Measurements from ENCODE around the gene BMAL1. TPM values are rescaled to one million over a fixed set of nuclear protein-coding genes. Genes with fewer than 3 reads are reported as not detected.
A peak's percentile ranks its signal among the peaks of the same experiment; 100 is the strongest.

Gene BMAL1
- total RNA-seq, 1 experiment from 2014 or later = 10.9 TPM

DNA sequence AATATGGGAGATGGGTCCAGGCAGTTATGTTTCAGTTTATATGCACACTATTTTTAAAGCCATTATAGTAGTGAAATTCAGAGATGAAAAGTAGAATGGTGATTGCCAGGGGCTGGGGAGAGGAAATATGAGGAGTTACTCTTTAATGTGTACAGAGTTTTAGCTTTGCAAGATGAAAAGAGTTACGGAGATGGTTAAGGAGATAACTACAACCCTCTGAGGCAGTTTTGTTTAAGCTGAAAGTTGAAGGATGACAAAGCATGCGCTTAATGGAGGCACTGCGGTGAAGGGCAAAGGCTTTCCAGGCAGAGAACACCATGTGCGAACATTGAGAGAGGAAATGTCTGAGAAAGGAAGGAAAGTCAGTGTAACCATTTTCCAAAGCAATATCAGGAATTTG is 18.2 kb upstream of the BMAL1 start:
- H3K9me3 ChIP-seq (ENCODE audit: low read length) = no peaks in the 10 kb centered on the region
- no peaks in the 10 kb centered on the region for H4K20me1 ChIP-seq (ENCODE audit: low read length)
- H3K27me3 ChIP-seq (ENCODE audit: low read length) = no peaks in the 10 kb centered on the region
- no peak overlapping the region for H2AFZ ChIP-seq (ENCODE audit: low read length)
- no peaks in the 10 kb centered on the region for H3F3A ChIP-seq (ENCODE audit: low read length, unreplicated experiment)
- ATAC-seq (no peak), DNase-seq (no peak)
- H3K4me2 ChIP-seq (ENCODE audit: low read length) = no peak overlapping the region
- POLR2A ChIA-PET (ENCODE audit: unreplicated experiment) = no interaction called here
- no peaks in the 10 kb centered on the region for H3K79me2 ChIP-seq (ENCODE audit: low read length)
- peaks cover 27% of the 10 kb centered on the region for H3K4me1 ChIP-seq (ENCODE audit: insufficient read depth, low read length)
- BruUV-seq (replicated peaks) = no TSS peak
- no peak overlapping the region for H3K4me3 ChIP-seq (ENCODE audit: low read length)
- H3K27ac ChIP-seq (ENCODE audit: low read length) = no peak overlapping the region
- CTCF ChIA-PET = no interaction called here
- H3K9me2 ChIP-seq (replicated peaks; ENCODE audit: low read length) = no peaks in the 10 kb centered on the region
- H3K9ac ChIP-seq (ENCODE audit: low read length) = no peak overlapping the region
- TF ChIP-seq EZH2 (IDR thresholded peaks at IDR 0.05; ENCODE audit: low read length, unreplicated experiment) (no peak), EZH2phosphoT487 (IDR thresholded peaks at IDR 0.05; ENCODE audit: borderline replicate concordance, low read length) (no peak)
- TF ChIP-seq, protein P1, sequence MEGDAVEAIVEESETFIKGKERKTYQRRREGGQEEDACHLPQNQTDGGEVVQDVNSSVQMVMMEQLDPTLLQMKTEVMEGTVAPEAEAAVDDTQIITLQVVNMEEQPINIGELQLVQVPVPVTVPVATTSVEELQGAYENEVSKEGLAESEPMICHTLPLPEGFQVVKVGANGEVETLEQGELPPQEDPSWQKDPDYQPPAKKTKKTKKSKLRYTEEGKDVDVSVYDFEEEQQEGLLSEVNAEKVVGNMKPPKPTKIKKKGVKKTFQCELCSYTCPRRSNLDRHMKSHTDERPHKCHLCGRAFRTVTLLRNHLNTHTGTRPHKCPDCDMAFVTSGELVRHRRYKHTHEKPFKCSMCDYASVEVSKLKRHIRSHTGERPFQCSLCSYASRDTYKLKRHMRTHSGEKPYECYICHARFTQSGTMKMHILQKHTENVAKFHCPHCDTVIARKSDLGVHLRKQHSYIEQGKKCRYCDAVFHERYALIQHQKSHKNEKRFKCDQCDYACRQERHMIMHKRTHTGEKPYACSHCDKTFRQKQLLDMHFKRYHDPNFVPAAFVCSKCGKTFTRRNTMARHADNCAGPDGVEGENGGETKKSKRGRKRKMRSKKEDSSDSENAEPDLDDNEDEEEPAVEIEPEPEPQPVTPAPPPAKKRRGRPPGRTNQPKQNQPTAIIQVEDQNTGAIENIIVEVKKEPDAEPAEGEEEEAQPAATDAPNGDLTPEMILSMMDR (conservative IDR thresholded peaks at IDR 0.05; ENCODE audit: low read depth, low read length) = no peak
- intact Hi-C loops (cut with micrococcal nuclease) = no loop called here
- no peaks in the 10 kb centered on the region for H3K36me3 ChIP-seq (ENCODE audit: low read depth, low read length)

DNA sequence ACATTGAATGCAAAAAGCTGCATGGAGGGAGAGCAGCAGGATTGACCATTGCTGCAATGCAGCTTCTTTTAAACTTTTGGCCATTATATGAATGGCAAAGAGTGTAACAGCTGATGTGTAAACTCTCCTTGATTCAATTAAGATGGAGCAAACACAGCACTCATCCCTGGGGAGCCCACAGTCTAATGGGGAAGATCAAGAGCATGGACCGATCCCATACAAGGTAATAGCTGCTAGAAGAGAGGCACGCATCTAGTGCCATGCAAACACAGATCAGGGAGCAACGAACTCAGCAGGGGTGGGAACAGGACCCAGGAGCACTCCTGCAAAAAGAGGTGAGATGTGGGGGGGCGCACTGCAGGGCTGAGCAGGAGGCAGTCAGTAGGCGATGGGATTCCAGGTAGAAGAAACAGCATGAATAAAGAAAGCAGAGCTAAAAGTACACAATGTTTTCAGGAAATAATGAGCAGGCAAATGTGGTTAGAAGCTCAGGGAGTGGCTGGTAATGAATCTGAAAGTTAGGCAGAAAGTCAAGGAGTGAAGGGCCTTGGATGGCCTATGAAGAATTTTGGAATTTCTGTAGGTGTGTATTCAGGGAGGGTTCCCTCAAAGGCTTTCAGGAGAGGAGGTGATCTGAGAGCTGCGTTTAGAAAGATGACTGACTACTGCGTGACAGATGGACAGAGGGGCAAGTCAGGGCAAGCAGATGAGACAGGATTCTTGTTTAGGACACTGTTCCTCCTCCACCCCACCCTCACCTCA is 17.2 kb upstream of the BMAL1 start:
- no peak overlapping the region for H2AFZ ChIP-seq (ENCODE audit: low read length)
- no peak overlapping the region for H3K4me3 ChIP-seq (ENCODE audit: low read length)
- no TSS peak for BruUV-seq (replicated peaks)
- intact Hi-C loops (cut with micrococcal nuclease) = loop anchor here (2.0 kb wide), 1 partner anchor 78 kb away; no protein-coding TSS in a partner anchor
- no peak for TF ChIP-seq EZH2phosphoT487 (IDR thresholded peaks at IDR 0.05; ENCODE audit: borderline replicate concordance, low read length)
- TF ChIP-seq EZH2 (IDR thresholded peaks at IDR 0.05; ENCODE audit: low read length, unreplicated experiment) = no peak
- H3K27me3 ChIP-seq (ENCODE audit: low read length) = no peaks in the 10 kb centered on the region
- no peaks in the 10 kb centered on the region for H3K79me2 ChIP-seq (ENCODE audit: low read length)
- H3F3A ChIP-seq (ENCODE audit: low read length, unreplicated experiment) = no peaks in the 10 kb centered on the region
- H3K27ac ChIP-seq (ENCODE audit: low read length) = peak overlapping the region; percentile 85
- H3K9me3 ChIP-seq (ENCODE audit: low read length) = no peaks in the 10 kb centered on the region
- no peak overlapping the region for H3K9ac ChIP-seq (ENCODE audit: low read length)
- ATAC-seq (peak; percentile 48), DNase-seq (peak; percentile 43)
- no peaks in the 10 kb centered on the region for H4K20me1 ChIP-seq (ENCODE audit: low read length)
- no peaks in the 10 kb centered on the region for H3K36me3 ChIP-seq (ENCODE audit: low read depth, low read length)
- H3K4me1 ChIP-seq (ENCODE audit: insufficient read depth, low read length) = peaks cover 27% of the 10 kb centered on the region
- H3K4me2 ChIP-seq (ENCODE audit: low read length) = peak overlapping the region; percentile 78
- H3K9me2 ChIP-seq (replicated peaks; ENCODE audit: low read length) = no peaks in the 10 kb centered on the region
- CTCF ChIA-PET = interaction anchor here (0.7 to 0.9 kb wide), 2 partner anchors 10 to 44 kb away, joined by 3 to 7 read pairs; no protein-coding TSS in a partner anchor
- POLR2A ChIA-PET (ENCODE audit: unreplicated experiment) = interaction anchor here (0.6 to 0.9 kb wide), 6 partner anchors 20 to 1053 kb away, joined by 3 to 6 read pairs (median 4); no protein-coding TSS in a partner anchor

DNA sequence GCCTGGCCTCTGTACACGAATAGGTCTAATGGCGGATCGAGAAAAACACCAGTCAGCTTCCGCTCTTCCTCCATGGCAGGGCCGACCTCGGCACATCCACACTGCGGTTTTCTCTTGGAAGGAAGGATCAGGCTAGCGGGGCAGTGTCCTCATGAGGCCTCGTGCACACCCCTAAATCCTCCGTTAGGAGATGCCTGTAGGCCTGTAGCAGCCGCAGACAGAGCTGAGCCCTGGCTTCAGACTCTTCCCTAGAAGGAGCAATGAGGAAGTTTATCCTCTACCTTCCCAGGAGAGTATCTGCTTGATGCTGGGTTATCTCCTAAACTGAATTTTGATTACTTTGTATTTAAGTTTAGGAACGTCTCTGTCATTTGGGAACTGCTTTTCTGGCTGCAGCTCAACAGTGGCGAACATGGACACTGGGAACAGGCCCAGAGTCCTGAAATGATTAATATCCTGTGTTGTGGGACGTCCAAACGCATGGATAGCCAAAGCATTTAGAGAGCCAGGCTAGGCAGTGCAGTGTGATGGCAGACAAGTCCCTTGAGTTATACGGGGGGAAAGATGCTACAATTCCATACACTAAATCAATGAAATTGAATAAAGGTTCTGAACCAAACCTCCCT is 16.5 kb upstream of the BMAL1 start:
- Histone ChIP-seq H3K79me2 (ENCODE audit: low read length) (no peaks in the 10 kb centered on the region), H3K27ac (ENCODE audit: low read length) (peak overlapping the region; percentile 85), H3K9me3 (ENCODE audit: low read length) (no peaks in the 10 kb centered on the region), H3K9me2 (replicated peaks; ENCODE audit: low read length) (no peaks in the 10 kb centered on the region), H3K27me3 (ENCODE audit: low read length) (no peaks in the 10 kb centered on the region), H3K4me3 (ENCODE audit: low read length) (peak overlapping the region; percentile 31; the same call in 1 of the 2 replicates), H3K4me2 (ENCODE audit: low read length) (peak overlapping the region; percentile 78), H3K9ac (ENCODE audit: low read length) (peak overlapping the region; percentile 52), H2AFZ (ENCODE audit: low read length) (no peak overlapping the region), H4K20me1 (ENCODE audit: low read length) (no peaks in the 10 kb centered on the region), H3F3A (ENCODE audit: low read length, unreplicated experiment) (no peaks in the 10 kb centered on the region), H3K36me3 (ENCODE audit: low read depth, low read length) (no peaks in the 10 kb centered on the region), H3K4me1 (ENCODE audit: insufficient read depth, low read length) (peaks cover 27% of the 10 kb centered on the region)
- CTCF ChIA-PET = interaction anchor here (0.7 to 0.9 kb wide), 2 partner anchors 10 to 45 kb away, joined by 3 to 7 read pairs; no protein-coding TSS in a partner anchor
- ATAC-seq (peak; percentile 70), DNase-seq (peak; percentile 43)
- TF ChIP-seq EZH2phosphoT487 (IDR thresholded peaks at IDR 0.05; ENCODE audit: borderline replicate concordance, low read length) (no peak), EZH2 (IDR thresholded peaks at IDR 0.05; ENCODE audit: low read length, unreplicated experiment) (no peak)
- TF ChIP-seq, protein P1 (conservative IDR thresholded peaks at IDR 0.05; ENCODE audit: low read depth, low read length) = no peak
- POLR2A ChIA-PET (ENCODE audit: unreplicated experiment) = interaction anchor here (0.6 to 0.9 kb wide), 4 partner anchors 19 to 1008 kb away, joined by 4 to 5 read pairs (median 4); no protein-coding TSS in a partner anchor
- intact Hi-C loops (cut with micrococcal nuclease) = loop anchor here (1.0 to 2.0 kb wide), 2 partner anchors 16 to 78 kb away; partner anchors contain the start of gene BMAL1
- BruUV-seq (replicated peaks) = TSS peak; percentile 97
